ENCODE results near the gene IPO13. TPM values are rescaled to one million over a fixed set of nuclear protein-coding genes. Genes with fewer than 3 reads are reported as not detected.

Gene IPO13
- polyA plus RNA-seq, 1 of the 3 experiments (the other 2 are of a cell fraction) = 15.5 TPM

- no peaks in the 10 kb centered on the region for H3K9me2 ChIP-seq
- H2AFZ ChIP-seq (ENCODE audit: low read depth) = no peak overlapping the region
- H3K27ac ChIP-seq (ENCODE audit: low read depth in 2 of 2, low read length in 1 of 2) = no peak overlapping the region
- H3K4me2 ChIP-seq = no peak overlapping the region
- H3K9me3 ChIP-seq = no peaks in the 10 kb centered on the region
- peaks cover 0 to 14% of the 10 kb centered on the region in 2 experiments; a peak in 1 of 4 replicates for H3K4me1 ChIP-seq (ENCODE audit: control insufficient read depth in 1 of 2, insufficient read depth in 2 of 2, low read depth in 1 of 2, low read length in 1 of 2)
- peaks cover 17% of the 10 kb centered on the region for H3K79me2 ChIP-seq (ENCODE audit: insufficient read depth)
- TF ChIP-seq JUND (IDR thresholded peaks at IDR 0.05) = no peak
- no peak for TF ChIP-seq RXRA (IDR thresholded peaks at IDR 0.05; ENCODE audit: borderline replicate concordance, low read depth)
- no peak for TF ChIP-seq USF1 (IDR thresholded peaks at IDR 0.05; ENCODE audit: borderline replicate concordance, low read depth)
- peak; percentile 99 for TF ChIP-seq REST (IDR thresholded peaks at IDR 0.05; ENCODE audit: low read depth, low read length)
- no peak for TF ChIP-seq TEAD4 (IDR thresholded peaks at IDR 0.05; ENCODE audit: borderline replicate concordance, insufficient read depth)
- no peak for TF ChIP-seq EP300 (IDR thresholded peaks at IDR 0.05; ENCODE audit: borderline replicate concordance in 1 of 2, low read depth in 1 of 2, low read length in 1 of 2)
- no peak for TF ChIP-seq ELF1 (IDR thresholded peaks at IDR 0.05)
- TF ChIP-seq MXI1 (IDR thresholded peaks at IDR 0.05; ENCODE audit: low read depth, low read length) = no peak
- H4K20me1 ChIP-seq (ENCODE audit: insufficient read depth) = no peaks in the 10 kb centered on the region
- H3K36me3 ChIP-seq (replicated peaks in 1 of 2; ENCODE audit: control insufficient read depth in 1 of 2, insufficient read depth in 2 of 2, low read length in 1 of 2) = peaks cover 0 to 38% of the 10 kb centered on the region in 2 experiments
- H3K9ac ChIP-seq = no peak overlapping the region
- ChIA-PET CTCF (interaction anchor here (1.3 to 1.4 kb wide), 2 partner anchors 20 to 23 kb away, joined by 3 read pairs; no protein-coding TSS in a partner anchor), POLR2A (no interaction called here)
- H3K27me3 ChIP-seq (ENCODE audit: insufficient read depth) = no peaks in the 10 kb centered on the region
- no peak for DNase-seq
- 84% methylated on average over 6 of the region's 6 CpGs for WGBS (ENCODE audit: low lambda C conversion rate)
- peaks cover 9% of the 10 kb centered on the region for H3F3A ChIP-seq (replicated peaks; ENCODE audit: insufficient read depth)
- no peak overlapping the region for H3K4me3 ChIP-seq (ENCODE audit: low read depth in 2 of 2, low read length in 1 of 2)
These were observed 21.7 kb downstream of the IPO13 start for GRCh38 chr1:43968348-43968948.

GRCh38 chr1:43969416-43969745 is 22.6 kb downstream of the IPO13 start:
- Histone ChIP-seq H3K27me3 (ENCODE audit: insufficient read depth) (no peaks in the 10 kb centered on the region), H3F3A (replicated peaks; ENCODE audit: insufficient read depth) (peaks cover 14% of the 10 kb centered on the region), H4K20me1 (ENCODE audit: insufficient read depth) (no peaks in the 10 kb centered on the region), H3K4me1 (ENCODE audit: control insufficient read depth in 1 of 2, insufficient read depth in 2 of 2, low read depth in 1 of 2, low read length in 1 of 2) (peaks cover 3 to 22% of the 10 kb centered on the region in 2 experiments; a peak in 1 of 4 replicates), H3K27ac (ENCODE audit: low read depth in 2 of 2, low read length in 1 of 2) (no peak overlapping the region; a peak in 1 of 4 replicates), H3K4me2 (no peak overlapping the region; the same call in 1 of the 2 replicates), H2AFZ (ENCODE audit: low read depth) (no peak overlapping the region), H3K4me3 (ENCODE audit: low read depth in 2 of 2, low read length in 1 of 2) (peak overlapping the region in 1 of 2 experiments; percentile 27; a peak in 2 of 4 replicates), H3K79me2 (ENCODE audit: insufficient read depth) (peaks cover 17% of the 10 kb centered on the region), H3K36me3 (replicated peaks in 1 of 2; ENCODE audit: control insufficient read depth in 1 of 2, insufficient read depth in 2 of 2, low read length in 1 of 2) (peaks cover 0 to 38% of the 10 kb centered on the region in 2 experiments), H3K9ac (no peak overlapping the region), H3K9me3 (no peaks in the 10 kb centered on the region), H3K9me2 (no peaks in the 10 kb centered on the region)
- ChIA-PET CTCF (interaction anchor here (1.0 kb wide), 1 partner anchor 206 kb away, joined by 3 read pairs; no protein-coding TSS in a partner anchor), POLR2A (interaction anchor here (1.4 kb wide), 1 partner anchor 57 kb away, joined by 4 read pairs; no protein-coding TSS in a partner anchor)
- WGBS (ENCODE audit: low lambda C conversion rate) = 55% methylated on average over 7 of the region's 7 CpGs
- TF ChIP-seq REST (IDR thresholded peaks at IDR 0.05; ENCODE audit: low read depth, low read length) = 0 out of 2 replicates have a peak, but pooled peaks have one; percentile 8
- no peak for TF ChIP-seq USF1 (IDR thresholded peaks at IDR 0.05; ENCODE audit: borderline replicate concordance, low read depth)
- DNase-seq = no peak

Measured in SK-N-SH (cell line).